HG03196 (cell line): Measurements from ENCODE around the gene PCSK5.
"Not testable (repeated sequence)": the region's sequence is repeated elsewhere in the genome, so short reads cannot be mapped to it uniquely, and the experiment has no call there.

Experiments used
- ATAC-seq: cut with Tn5 transposase; IDR thresholded peaks from one replicate; pipeline ENCODE4 v1.9.1; 2021; ENCODE audit not compliant: unreplicated experiment

The PCSK5 gene

DNA sequence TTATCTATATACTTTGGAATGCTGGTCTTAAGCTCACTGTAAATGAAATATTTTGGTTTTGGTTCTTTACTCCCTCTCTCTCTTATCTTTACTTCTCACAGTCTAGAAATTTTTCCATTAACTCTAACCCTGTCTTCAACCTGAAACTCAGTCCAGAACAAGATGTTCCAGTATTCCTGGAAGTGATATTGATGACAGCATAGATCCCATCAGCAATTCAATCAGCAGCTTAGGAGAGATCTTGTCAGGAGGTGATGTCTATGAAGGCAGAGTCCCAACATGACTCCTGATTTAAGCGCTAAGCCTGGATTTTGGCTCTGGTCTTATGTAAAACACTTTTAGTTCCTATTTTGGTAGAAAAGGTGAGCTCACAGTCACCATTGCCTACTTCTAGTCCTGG lies 451.1 kb downstream of the PCSK5 start:
- ATAC-seq: no peak

DNA sequence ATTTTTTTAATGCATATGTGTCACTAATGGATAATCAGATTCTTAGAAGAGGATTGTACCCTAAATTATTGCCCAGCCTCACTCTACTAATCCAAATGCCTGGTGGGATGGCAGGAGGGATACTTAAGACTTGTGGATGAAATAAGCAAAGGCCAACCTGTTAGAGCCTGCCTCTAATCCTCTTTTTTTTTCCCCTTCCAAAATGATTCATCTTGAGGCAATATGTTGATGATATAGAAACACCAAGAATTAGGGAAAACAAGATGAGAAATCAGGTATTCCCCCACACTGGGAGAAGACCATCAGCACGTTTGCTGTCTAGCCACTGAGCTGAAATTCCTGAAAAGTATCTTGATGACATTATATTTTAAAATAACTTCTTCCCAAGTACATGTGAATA lies 451.7 kb downstream of the PCSK5 start:
- no peak for ATAC-seq

DNA sequence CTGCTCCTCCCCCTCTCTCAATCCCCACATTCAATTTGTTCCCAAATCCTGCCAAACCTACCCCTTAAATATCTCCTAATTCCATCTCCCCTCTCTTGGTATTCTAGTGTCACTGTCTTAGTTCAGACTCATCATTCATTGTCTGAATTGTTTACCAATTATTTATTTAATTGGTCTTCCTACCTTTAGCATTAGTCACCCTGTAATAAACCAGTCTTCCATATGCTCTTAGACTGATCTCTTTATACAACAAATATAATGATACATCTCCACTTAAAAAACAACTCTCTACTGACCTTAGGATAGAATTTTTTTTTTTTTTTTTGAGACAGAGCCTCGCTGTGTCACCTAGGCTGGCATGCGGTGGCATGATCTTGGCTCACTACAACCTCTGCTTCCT lies 452.4 kb downstream of the PCSK5 start:
- ATAC-seq: no peak

DNA sequence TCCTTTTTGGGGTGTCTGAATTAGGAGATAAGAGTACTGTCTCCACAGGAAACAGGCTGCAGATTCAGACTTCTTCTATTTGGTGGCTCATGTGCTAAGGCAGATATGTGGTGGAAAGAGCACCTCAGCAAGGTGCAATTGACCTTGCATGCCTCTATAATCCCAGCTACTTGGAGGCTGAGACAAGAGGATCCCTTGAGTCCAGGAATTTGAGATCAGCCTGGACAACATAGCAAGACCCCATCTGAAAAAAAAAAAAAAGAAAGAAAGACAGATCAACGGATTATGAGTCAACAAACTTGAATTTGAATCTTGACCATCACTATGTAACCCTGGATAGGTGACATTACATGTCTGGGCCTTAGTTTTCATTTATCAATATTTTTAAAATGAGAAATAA lies 459.4 kb downstream of the PCSK5 start:
- no peak for ATAC-seq

DNA sequence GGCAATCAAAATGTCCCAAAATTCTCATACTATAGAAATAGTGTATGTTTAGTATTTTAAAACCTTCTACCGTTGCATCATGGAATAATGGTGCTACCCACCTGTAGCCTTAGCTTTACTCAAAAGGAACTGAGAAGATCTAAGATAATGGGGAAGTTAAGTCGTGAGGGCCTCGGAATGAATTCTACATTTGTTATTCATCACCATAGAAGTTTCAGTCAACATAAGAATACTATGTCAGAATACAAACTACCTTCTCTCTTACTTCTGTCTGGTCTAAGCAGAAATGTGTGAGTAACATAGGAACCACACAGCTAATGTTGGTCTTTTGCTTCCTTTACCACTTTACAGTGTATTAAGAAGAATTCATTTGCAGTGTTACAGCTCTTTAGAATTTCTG lies 460.5 kb downstream of the PCSK5 start:
- no peak for ATAC-seq

DNA sequence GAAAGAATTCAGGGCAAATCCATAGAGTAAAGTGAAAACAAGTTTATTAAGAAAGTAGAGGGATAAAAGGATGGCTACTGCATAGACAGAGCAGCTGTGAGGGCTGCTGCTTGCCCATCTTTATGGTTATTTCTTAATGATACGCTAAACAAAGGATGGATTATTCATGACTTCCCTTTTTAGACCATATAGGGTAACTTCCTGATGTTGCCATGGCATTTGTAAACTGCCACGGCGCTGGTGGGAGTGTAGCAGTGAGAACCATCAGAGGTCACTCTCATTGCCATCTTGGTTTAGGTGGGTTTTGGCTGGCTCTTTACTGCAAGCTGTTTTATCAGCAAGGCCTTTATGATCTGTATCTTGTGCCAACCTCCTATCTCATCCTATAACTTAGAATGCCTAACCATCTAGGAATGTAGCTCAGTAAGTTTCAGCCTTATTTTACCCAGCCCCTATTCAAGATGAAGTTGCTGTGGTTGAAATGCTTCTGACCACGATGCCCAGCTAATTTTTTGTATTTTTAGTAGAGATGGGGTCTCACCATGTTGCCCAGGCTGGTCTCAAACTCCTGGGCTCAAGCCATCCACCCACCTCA lies 461.6 kb downstream of the PCSK5 start:
- ATAC-seq: no peak

DNA sequence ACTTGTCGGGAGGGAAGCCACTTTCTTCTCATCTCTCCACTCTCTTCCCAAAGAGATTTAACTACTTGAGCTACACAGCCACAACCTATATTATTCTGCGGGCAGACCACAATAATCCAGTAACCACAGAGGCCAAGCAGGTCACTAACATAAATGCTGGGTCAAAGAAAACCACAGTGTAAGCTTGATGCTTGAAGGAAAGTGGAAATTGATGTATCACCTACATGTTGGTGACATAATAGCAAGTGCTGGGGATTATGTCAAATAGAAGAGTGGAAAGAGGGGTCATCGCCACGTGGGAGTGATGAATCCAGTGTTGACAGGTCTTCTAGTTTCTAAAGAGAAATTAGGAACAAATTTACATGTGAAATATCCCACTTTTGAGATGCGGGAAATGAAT lies 462.8 kb downstream of the PCSK5 start:
- ATAC-seq: no peak

DNA sequence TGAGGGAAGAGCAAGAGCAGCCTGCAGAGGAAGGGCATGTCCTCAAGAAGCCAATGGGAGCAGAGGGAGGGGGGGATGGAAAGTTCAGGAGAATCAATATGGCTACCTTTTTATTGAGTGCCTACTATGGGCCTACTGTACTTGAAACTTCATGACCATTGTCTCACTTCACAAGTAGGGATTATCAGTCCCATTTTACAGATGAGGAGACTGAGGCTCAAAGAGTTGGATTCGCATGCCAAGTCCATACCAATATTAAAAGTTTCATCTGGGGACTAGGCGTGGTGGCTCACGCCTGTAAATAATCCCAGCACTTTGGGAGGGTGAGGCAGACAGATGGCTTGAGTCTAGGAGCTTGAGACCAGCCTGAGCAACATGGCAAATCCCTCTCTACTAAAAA lies 463.7 kb downstream of the PCSK5 start:
- no peak for ATAC-seq

DNA sequence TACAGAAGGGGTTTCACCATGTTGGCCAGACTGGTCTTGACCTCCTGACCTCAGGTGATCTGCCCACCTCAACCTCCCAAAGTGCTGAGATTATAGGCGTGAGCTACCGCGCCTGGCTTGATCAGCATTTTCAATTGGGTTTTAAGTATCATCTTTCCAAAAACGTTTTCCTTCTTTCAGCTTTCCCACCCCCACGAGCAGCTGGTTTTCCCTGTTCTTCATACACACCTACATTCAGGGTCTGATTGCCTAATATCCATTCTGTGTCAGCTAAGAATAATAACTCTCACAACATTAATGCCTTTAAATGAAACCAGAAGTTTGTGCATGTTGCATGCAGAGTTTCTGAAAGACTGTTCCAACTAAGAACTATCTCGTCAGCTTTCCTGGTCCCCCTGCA lies 465.4 kb downstream of the PCSK5 start:
- ATAC-seq: no peak

DNA sequence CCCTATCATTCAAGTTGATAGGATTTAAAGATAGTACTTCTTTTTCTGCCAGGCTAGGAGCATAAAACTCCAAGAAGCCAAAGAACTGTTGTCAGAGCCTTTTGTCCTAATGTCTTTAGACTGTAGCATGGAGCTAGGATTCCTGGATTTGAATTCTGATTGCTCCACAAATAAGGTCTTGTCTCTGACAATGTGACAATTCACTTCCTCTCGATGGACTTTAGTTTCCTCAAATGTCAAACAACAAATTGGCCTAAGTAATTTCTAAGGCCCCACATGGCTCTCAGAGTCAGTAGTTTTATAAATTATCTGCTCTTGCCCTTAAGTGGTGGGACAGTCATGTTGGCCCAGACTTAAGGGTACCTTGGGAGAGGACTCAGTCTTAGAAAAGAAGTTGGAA lies 467.1 kb downstream of the PCSK5 start:
- no peak for ATAC-seq

DNA sequence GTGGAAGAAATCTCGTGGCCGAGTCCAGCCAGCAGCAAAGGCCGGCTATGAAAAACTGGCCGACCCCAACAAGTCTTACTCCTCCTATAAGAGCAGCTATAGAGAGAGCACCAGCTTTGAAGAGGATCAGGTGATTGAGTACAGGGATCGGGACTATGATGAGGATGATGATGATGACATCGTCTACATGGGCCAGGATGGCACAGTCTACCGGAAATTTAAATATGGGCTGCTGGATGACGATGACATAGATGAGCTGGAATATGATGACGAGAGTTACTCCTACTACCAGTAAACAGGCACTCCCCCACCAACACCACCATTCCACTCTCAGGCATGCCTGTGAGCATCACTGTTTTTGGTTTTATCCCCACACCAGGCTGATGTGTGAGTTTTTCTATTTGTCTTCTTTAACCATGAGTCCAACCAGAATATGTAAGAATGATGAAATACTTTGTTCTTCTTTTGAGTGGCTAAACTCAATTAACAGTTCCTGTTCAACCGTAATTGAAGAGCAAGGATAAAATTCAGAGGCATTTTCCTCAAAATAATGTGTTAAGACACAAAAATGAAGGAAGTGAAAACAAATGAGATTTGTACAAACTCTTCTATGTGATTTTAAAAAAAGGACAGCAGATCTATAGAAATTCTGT lies 468.3 kb downstream of the PCSK5 start:
- ATAC-seq: no peak

DNA sequence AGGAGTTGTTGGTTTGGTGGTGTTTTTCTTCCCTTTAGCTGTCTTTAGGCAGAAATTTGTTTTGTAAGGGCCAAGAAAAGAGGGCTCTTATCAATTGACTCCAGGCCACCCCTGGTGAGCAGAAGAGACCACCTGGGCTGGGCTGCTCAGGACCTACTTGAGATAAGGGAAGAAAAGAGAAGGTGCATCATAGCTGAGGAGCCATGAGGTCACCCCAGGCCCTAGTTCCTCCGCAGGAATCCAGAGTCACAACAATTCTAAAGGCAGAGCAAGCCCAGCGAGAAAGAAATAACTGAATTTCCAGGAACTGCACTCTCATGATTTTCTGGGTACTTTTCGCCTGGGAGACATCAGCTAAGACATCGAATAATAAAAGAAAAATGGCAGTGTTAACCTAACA lies 468.9 kb downstream of the PCSK5 start:
- ATAC-seq: no peak

DNA sequence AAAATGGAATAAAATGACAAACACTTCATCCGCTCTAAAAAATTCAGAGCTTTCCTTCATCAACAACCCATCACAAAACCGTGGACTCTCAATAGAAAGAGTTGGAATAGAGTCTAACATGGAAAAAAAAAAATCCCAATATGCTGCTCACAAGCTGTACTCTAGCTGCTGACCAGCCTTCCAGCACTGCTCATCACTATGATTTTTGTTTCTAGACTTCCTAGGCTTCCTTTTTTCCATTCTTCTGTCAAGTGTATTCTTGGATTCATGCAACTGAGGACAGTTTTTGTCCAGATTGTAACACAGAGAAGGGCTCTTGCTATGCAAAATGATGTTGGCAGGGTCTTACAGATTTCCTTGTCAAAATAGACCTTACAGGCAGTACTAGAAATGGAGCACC lies 469.3 kb downstream of the PCSK5 start:
- no peak for ATAC-seq

DNA sequence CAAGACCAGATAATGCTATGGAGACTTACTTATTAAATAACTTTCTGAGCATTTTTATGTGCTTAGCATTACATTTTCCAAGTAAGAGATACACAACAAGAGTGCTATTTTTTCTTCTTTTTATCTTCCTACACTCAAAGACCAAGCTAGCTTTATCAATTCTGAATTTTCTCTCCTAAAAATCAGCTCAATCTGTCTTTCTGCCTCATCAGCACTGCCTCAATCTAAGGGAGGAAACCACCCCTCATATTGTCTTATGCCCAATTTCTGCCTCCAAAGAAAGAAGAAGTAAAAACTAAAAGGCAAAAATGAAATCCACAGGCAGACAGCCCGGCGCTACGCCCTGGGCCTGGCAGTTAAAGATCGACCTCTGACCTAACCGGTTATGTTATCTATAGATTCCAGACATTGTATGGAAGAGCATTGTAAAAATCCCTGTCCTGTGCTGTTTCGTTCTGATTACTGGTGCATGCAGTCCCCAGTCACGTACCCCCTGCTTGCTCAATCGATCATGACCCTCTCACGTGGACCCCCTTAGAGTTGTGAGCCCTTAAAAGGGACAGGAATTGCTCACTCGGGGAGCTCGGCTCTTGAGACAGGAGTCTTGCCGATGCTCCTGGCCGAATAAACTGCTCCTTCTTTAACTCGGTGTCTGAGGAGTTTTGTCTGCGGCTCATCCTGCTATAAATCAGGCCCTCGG lies 472.0 kb downstream of the PCSK5 start:
- ATAC-seq: not testable (repeated sequence)

DNA sequence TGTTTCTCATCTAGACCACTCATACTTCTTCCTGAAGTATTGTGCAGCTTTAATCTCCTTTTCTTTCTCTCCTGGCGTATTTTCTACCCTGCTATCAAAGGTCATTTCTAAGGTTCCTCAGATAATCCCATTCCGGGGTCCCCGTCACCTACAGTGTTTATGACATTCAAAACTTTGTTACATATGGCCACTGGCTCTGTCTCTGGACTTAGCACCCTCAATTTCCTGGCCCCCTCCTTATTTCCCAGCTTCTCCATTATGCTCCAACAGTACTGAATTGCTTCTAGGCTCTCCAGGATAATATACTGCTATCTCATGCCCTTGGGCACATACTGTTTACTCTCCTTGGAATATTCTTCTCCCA lies 472.5 kb downstream of the PCSK5 start:
- no peak for ATAC-seq

DNA sequence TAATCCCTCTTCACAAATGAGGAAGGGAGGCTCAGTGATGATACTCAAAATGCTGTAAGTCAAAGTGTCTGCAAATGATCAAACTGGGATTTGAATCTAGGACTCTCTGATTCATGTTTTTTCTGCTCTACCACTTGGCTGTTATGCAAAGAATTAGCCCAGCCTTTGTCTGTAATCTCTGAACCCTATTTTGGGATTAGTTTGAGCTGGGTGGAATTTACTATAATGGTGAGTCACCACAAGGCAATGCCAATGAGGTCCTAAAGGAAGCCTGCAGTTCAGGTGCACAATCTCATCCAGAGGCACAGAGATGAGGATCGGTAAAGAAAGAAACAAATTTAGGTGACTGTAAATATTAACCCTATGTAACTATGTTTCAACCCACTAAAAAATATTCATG lies 474.6 kb downstream of the PCSK5 start:
- no peak for ATAC-seq

DNA sequence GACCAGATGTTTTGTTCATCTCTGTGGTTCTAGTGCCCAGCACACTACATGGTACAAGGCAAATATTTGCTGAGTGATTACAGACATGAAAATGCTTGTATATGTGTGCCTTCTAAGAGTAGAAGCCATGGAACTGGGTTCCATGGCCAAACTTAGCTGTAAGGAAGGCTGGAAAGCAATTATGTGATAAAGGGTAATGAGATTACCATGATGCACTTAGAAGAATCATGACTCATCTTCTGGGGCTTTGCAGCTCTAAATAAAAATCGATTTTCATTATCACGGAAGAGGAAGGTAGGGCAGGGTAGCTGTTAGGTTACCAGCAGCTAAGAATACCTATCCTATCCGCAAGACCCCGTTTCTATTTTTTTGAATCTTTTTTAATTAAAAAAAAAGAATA lies 475.8 kb downstream of the PCSK5 start:
- no peak for ATAC-seq

DNA sequence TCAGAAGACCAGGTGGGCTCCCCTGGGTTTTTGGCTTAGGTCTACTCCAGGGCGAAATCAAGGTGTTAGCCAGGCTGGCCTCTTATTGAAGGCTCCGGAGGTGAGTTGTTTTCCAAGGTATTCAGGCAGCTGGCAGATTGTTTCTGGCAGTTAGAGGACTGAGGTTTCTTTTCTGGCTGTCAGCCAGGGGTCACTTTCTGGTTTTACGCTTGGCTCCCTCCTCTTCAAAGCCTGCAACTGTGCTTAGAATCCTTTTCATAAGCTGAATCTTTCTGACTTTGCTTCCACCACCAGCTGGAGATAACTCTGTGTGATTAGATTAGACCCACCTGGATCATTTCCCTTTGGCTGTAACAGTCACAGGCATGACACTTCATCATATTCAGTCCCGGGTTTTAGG lies 479.1 kb downstream of the PCSK5 start:
- ATAC-seq: no peak

DNA sequence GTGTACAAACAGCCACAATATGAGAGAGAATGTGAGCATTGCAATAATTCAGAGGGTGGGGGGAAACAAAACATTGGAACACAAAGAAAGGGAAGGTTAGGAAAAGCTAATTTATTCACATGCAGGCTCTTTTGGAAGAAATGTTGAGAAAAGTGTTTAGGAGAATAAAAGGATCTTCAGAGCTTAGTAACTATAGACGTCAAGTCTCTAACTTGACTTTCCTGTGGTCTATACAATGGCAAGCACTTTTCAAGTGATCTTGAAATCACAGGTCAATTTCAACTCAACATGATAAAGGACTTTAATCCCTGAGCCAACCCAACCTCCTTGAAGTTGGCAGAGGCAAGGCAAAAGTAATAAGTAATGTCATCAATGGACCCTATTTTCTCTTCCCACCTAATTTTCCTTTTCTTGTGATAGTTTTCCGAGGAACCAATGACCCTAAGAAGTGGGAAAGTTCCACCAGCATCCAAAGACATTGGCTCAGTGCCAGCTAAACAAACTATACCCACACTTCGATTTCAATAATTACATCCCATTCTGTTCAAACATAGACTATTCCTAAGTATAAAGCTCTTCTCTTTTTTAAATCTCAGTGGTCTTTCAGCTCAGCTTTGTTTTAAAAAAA lies 480.0 kb downstream of the PCSK5 start:
- no peak for ATAC-seq

DNA sequence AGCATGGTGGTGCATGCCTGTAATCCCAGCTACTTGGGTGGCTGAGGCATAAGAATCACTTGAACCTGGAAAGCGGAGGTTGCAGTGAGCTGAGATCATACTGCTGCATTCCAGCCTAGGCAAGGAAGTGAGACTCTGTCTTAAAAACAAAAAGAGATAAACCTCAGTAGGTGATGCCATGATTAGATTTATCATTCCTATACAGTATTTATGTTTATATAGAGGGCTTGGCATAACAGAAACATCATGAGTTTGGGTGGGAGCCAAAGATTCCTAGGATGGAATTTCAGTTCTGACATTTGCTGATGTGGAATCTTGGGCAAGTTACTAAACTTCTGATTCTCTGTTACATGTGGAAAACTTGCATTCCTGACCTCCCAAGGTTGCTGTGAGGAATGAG lies 481.4 kb downstream of the PCSK5 start:
- ATAC-seq: no peak

DNA sequence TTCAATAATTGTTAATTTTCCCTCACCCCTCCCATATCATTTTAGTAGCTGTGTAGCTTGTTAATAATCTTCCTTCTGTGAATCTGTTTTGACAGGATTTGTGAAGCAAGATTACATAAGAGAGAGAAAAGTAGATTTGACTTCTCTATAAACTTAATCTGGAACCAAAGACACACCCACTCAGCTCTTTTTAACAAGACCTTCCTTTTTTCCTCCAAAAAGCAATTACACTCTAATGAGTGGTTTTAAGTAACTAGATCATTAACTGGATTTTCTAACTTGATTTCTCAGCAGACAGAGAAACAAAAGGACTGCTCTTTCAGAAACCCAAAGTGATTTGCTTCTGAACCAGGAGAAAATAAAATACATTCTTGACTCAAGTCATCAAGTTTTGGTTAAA lies 481.9 kb downstream of the PCSK5 start:
- no peak for ATAC-seq

DNA sequence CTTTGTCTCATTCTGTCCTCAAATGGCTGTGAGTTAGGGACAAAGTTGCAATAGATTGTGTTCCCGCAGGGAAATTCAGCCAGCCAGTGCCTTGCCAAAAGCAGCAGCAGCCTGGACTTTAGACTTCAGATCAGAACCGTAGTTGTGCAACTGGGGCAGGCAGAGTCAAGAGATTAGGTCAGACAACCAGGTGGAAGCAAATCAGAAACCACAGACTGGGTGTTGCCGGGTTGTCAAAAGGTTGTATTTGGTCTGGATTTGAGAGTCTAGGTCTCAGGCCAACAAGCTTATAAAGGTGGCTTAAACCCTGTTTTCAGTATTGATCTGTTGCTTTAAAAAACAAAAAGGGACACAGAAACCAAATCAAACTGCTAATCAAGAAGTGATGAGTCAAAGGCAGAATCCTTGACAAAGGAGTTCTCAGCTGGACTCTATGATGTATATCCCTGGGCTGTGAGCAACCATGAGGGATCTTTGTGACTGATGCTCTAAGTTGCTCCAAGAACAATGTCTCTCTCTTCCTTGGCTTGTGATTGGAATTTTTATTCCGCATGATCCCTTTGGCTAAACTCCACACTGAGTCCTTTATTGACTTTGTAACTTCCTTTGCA lies 482.8 kb downstream of the PCSK5 start:
- no peak for ATAC-seq
